HUDEP-2 (cell line): Measurements from ENCODE around the gene POLD4.

Experiments used
- DNase-seq, 76 experiments: peaks; one replicate each; lab custom pipeline; 2025; ENCODE audit not compliant: unreplicated experiment in 76 of 76; lab: John Stamatoyannopoulos, UW

Gene POLD4

DNA sequence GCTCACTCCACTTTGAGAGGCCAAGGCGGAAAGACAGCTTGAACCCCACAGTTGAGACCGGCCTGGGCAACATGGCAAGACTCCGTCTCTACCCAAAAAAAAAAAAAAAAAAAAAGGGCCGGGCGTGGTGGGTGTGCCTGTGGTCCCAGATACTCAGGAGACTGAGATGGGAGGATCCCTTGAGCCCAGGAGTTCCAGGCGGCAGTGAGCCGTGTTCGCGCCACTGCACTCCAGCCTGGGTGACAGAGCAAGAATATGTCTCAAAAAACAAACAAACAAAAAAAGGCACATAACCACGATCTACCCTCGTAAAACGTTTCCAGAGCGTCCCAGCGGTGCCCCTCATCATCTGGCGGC is 37.6 kb upstream of the POLD4 start:
- peak in 25 of 76 experiments; percentile 5 to 74 (median 50) for DNase-seq

- peak in 29 of 76 experiments; percentile 11 to 65 (median 31) for DNase-seq
These were observed 36.1 kb upstream of the POLD4 start for GRCh38 chr11:67389477-67389876.

GRCh38 chr11:67387518-67387917 is 34.2 kb upstream of the POLD4 start:
- DNase-seq: no peak

DNA sequence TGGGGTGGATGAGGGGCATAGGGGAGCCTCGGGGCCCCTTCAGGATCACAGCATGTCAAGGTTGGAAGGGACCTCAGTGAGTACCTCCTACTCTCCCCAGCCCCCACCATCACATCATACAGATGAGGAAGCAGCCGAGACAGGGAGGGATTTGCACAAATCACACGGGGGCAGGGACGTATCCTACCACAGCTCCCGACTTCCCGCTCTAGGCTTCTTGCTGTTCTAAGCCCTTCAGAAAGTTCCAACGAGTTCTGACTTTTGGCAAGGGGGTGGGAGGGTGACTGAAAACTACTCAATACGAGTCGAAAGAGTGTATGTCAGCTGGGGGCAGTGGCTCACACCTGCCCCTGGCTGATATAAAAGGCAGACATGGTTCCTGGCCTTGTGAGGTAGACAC is 33.7 kb upstream of the POLD4 start:
- no peak for DNase-seq

GRCh38 chr11:67384851-67385366 is 31.6 kb upstream of the POLD4 start:
- DNase-seq: peak in 11 of 76 experiments; percentile 11 to 50 (median 27)

GRCh38 chr11:67382276-67383136 is 29.2 kb upstream of the POLD4 start:
- peak in 70 of 76 experiments; percentile 25 to 87 (median 70) for DNase-seq

DNA sequence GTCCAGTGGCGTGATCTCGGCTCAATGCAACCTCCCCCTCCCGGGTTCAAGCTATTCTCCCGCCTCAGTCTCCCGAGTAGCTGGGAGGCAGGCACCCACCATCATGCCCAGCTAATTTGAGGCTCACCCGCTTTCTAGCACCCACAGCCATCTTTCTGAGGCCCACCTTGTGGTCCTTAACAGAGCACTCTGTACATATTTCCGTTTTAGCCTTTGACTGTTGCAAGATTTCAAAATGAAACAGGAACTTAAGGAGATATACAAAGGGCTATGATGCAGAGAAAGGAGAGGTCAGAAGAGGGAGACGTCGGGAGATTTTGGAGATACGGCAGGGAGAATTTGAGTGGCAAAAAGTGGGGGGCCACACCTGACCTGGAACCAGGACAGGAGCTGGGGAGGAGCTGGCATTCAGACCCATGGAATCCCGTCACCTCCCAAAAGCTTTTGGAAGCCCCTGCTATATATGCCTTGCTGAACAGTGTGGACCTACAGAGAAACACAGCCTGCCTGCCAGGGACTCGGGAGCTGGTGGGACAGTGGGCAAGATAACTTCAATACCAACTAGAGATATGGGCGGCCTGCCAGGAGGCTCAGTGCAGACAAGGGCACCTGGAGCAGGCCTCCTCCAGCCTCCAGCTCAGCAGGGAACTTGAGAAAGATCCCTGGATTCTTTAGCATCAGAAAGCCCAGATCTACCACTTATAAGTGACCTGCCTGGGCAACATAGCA is 28.1 kb upstream of the POLD4 start:
- peak in 10 of 76 experiments; percentile 12 to 38 (median 24) for DNase-seq

DNA sequence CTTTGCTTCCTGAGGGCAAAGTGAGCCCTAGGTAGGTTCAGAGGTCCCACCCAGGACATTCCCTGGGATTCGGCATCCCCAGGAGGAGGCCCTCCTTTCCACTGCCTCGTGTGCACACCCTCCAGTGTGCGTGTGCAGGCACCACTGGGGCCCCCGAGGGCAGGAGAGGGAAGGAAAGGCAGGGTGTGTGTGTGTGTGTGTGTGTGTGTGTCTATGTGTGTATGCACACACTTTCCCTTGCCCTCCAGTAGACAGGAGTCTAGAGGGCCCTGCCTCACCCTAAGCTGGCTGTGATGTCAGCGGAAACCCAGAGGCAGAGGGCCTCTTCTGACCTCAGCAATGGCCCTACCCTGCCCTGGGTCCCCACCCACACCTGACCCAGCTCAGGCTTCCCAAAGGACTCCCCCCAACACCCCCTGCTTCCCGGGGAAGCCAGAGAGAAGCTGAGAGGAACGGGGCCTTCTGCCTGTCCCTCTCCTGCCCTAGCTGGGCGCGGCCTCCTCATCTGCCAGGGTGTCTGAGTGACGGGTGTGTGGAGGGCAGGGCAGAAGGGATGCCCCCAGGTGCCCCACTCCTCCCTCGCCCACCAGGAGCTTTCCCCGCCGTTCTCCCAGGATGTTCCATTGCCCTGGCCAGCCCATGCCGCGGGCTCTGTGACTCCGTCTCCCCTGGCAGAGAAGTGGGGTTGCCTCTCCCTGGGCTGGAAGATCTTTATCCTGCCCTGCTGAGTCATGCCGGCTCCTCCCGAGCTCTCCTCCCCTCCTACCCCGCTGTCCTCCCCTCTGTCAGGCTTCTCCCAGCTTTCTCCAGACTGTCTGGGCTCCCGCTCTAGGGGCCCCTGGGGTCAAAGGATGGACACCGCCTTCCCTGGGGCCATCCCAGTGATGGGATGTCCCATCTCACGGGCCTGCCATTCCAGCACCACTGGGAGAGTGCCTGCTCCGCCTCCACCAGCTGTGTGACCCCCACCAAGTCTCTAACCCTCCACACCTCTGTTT is 26.0 kb upstream of the POLD4 start:
- peak in 22 of 76 experiments; percentile 11 to 63 (median 31) for DNase-seq

- no peak for DNase-seq
These were observed 25.2 kb upstream of the POLD4 start for GRCh38 chr11:67378544-67378943.

DNA sequence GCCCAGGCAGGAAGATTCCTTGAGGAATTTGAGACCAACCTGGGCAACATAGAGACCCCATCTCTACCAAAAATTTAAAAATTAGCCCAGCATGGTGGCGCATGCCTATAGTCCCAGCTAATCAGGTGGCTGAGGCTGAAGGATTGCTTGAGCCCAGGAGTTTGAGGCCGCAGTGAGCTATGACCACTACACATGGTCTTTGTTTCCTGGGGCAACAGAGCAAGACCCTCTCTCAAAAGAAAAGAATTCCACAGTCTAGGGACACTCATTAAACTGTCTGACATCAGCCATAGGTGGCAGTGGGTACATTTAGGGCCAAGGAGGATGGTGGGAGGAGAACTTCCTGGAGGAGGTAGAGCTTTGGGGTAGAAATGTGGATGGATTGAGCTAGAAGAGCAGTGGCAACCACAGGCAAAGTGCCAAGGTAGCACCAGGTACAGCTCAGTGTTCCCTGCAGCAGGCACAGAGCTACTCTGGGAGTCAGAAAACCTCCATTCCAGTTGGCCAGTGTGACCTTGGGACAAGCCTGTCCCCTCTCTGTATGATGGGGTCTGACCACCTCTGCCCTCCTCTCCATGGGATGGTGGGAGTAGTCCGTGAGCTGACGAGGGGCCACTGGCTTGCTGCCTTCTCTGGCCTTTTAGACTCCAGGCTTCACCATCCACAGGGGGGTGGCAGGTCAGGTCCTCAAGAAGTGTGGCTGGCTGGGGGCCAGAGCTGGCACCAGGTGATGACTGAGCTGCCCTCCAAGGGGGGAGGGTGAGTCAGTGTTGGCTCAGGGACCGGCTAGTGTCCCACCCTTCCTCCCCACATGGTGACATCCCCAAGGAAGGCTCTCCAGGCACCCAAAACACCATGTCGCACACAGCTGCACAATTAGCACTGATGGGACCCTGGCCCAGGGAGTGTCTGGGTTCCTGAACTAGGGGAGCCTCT is 23.8 kb upstream of the POLD4 start:
- no peak for DNase-seq

DNA sequence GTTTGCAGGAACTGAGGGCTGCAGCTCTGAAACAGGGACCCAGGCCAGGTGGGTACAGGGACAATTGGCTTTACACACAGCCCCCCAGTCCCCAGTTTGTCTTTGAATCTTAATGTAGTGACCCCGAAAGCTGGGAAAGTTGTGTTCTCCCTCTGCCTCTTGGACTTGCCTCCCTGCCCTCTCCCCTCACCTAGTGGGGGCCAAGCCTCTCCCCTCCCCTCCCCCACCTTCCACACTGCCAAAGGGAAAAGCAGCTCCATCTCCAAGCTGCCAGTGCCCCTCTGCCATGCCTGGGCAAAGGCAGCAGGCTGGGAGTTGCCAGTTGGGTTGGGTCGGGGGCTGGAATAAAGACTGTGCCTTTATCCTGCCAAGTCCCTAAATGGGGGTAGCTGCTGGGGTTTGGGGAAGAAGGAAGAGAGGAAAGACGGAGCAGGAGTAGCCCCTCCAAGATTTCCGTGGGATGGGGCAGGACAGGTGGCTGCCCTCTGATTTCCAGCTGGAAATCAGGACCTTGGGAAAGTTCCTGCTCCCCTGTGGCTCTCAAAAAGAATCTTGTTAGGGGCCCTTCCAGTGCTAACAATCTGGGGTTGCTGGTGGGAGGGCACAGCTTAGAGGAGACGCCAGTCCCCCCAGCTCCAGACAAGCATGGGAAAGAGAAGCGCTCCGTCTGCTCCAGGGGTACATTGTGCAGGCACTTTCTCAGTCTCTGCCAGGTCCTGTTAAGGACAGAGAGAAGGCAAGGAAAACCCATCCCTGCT is 22.9 kb upstream of the POLD4 start:
- DNase-seq: no peak

DNA sequence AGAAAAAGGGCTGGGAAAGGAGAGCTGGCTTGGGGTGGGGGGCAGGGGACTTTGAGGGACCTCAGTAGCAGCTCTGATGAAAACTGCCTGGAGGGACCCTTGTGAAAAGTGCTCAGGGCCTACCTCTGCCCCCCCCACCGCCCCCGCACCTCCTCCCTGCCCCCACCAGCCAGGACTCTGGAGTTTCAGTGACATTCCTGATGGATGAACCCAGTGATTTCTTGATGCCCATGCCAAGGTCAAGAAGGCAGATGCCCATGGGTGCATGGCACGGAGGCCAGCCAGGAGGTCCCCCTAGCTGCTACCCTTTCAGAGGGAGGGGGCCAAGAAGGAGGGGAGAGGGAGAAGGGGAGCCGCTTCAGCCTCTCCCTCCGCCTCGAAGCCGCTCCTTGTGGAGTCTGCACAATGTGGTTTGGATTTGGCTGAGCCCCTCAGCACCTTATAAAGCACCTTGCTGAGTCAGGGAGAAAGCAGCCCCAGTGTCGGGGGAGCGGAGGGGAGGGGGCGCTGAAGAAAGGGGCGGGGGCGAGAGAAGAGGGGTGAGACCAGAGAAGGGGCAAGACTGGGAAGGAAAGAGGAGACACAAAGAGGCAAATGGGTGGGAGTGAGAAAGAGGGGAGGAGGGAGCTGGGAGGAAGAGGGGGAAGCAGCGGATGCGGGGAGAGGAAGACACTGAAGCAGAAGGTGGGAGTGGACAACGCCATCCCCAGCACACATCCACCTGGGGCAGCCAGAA is 22.1 kb upstream of the POLD4 start:
- DNase-seq: no peak

DNA sequence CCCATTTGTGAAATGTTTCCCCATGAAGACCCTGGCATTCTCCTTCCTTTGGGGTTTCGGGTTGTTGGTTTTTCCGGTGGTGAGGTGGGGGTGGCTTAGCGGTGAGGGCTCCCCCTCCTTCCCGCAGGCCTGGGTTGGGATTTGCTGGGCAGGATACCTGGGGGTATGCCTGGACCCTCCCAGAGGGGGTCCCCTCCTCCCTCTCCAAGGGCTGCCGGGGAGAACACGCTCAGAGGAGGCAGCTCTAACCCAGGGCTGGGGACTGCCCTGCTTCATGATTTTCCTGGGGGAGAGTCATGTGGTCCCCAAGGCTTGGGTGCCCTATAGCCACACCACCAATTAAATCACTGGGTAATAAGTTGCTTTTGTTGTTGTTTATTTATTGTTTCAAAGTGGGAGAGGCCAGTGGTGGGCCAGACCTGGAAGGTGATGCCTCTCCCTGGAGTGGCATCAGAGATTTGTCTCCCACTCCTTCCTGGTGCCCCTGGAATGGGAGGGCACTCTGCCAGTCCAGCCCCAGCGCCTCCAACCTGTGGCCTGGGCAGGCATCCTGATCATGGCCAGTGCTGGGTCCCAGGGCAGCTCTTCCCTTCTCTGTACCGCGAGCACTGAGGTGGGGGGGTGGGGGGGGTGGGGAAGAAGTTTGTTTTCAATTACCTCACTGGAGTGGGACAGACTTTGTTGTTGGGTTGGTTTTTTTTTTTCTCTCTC is 21.4 kb upstream of the POLD4 start:
- DNase-seq: no peak

GRCh38 chr11:67373648-67374570 is 20.6 kb upstream of the POLD4 start:
- DNase-seq: peak in 48 of 76 experiments; percentile 21 to 62 (median 40)

DNA sequence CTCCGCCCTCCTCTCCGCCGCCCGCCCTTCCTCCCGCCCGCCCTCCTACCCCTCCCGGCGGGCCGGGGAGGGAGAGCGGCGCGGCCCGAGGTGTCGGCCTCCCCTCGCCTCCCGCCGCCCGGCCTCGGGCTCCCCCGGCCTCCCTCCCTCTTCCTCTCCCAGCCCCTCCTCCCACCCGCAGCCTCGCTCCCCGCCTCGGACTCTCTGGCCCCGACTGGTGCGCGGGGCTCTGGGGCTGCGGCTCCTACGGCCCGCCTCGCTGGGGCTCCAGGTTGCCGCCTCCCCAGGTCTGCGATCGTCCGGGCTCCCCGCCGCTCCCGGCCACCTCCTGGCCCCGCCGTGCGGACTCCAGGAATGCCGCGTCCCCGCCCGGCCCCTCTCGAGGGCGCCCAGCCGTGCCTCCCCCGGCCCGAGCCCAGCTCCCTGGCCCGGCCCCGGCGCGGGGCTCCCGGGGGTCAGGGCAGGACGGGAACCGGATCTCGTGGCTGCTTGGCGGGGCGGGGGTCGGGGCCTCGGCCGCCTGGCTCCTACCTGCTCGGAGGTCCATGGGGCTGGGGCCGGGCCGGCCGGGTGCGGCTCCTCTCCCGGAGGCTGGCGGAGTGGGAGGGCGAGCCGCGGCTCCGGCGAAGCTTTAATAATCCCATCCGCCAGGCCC is 19.8 kb upstream of the POLD4 start, which contains the start of gene CLCF1:
CLCF1 (minus strand) TSS at position 606 of the 655 bp plus-strand sequence; CDS start at position 547, 59 bp downstream.
- DNase-seq: peak in 24 of 76 experiments; percentile 10 to 51 (median 30)
